Muscle of leg (tissue), 11 donors: ENCODE data around the gene AVP. TPM values are rescaled to one million over a fixed set of nuclear protein-coding genes. Genes with fewer than 3 reads are reported as not detected.
"Not testable (repeated sequence)": the region's sequence is repeated elsewhere in the genome, so short reads cannot be mapped to it uniquely, and the experiment has no call there.

Source experiments
- DNase-seq: peaks from one replicate; pipeline ENCODE4 v3.0.0; 2013
- H3K27ac ChIP-seq: one replicate; pipeline ENCODE4 v1.5.1; 2013; ENCODE audit warnings: mild to moderate bottlenecking, low read length, control low read depth
- H3K27me3 ChIP-seq: one replicate; pipeline ENCODE4 v1.6.1; 2013; ENCODE audit warnings: low read length; ENCODE audit not compliant: control insufficient read depth, insufficient read depth
- H3K36me3 ChIP-seq: one replicate; pipeline ENCODE4 v1.6.1; 2013; ENCODE audit warnings: low read length; ENCODE audit not compliant: control insufficient read depth, insufficient read depth
- H3K4me1 ChIP-seq: one replicate; pipeline ENCODE4 v1.6.1; 2013; ENCODE audit warnings: low read length; ENCODE audit not compliant: control insufficient read depth, insufficient read depth
- H3K4me3 ChIP-seq: one replicate; pipeline ENCODE4 v1.5.1; 2013; ENCODE audit warnings: low read length, control low read depth
- H3K9me3 ChIP-seq: replicated peaks from 2 replicates; pipeline ENCODE4 v1.6.1; 2013; ENCODE audit warnings: low read depth, low read length; ENCODE audit not compliant: control insufficient read depth
- WGBS: methylation state at CpG from one replicate; pipeline ENCODE4 v1.1.5; 2013; ENCODE audit warnings: missing lambda C conversion rate; ENCODE audit not compliant: insufficient coverage; 5-methylcytosine and 5-hydroxymethylcytosine counted together
- polyA plus RNA-seq, 8 donors: library from polyadenylated mRNA; unstranded; fragments of 120-200 nt; gene quantifications; one replicate each; pipeline versions ENCODE4 v1.2.1 to v1.2.3, GENCODE V29; 2013; ENCODE audit warnings: inconsistent platforms in 1 of 8, low replicate concordance in 1 of 8; ENCODE audit not compliant: insufficient read length in 8 of 8, insufficient read depth in 1 of 8
- total RNA-seq: library from RNA; stranded (reverse); fragments of 120-200 nt; gene quantifications from one replicate; pipeline ENCODE4 v1.2.4, GENCODE V29; 2013

Gene AVP
- total and polyA plus RNA-seq, 9 donors, result 0.18 to 0.53 (median 0.32) TPM; not detected in 5

- peaks cover 10% of the 10 kb centered on the region for H3K4me1 ChIP-seq
- peak; percentile 68 for DNase-seq
- H3K36me3 ChIP-seq, result no peaks in the 10 kb centered on the region
- WGBS, result 6% methylated on average over 84 of the region's 95 CpGs
- H3K9me3 ChIP-seq, result no peaks in the 10 kb centered on the region
- no peak within 1 kb of the TSS for H3K27ac ChIP-seq
- H3K27me3 ChIP-seq, result peaks cover 42% of the 10 kb centered on the region
- H3K4me3 ChIP-seq, result peak within 1 kb of the TSS; percentile 45
Measured at GRCh38 chr20:3071610-3072529, 12.7 kb downstream of the AVP start, which contains the start of gene OXT. Gene OXT (plus strand): TSS chr20:3071620. CDS start chr20:3071656, 36 bp downstream.

- H3K4me3 ChIP-seq, result peak overlapping the region; percentile 45
- 43% methylated on average over 16 of the region's 16 CpGs for WGBS
- peaks cover 40% of the 10 kb centered on the region for H3K27me3 ChIP-seq
- no peak for DNase-seq
- no peak overlapping the region for H3K27ac ChIP-seq
- peaks cover 10% of the 10 kb centered on the region for H3K4me1 ChIP-seq
- no peaks in the 10 kb centered on the region for H3K36me3 ChIP-seq
- no peaks in the 10 kb centered on the region for H3K9me3 ChIP-seq
Measured at GRCh38 chr20:3071266-3071609, 13.3 kb downstream of the AVP start.

DNA sequence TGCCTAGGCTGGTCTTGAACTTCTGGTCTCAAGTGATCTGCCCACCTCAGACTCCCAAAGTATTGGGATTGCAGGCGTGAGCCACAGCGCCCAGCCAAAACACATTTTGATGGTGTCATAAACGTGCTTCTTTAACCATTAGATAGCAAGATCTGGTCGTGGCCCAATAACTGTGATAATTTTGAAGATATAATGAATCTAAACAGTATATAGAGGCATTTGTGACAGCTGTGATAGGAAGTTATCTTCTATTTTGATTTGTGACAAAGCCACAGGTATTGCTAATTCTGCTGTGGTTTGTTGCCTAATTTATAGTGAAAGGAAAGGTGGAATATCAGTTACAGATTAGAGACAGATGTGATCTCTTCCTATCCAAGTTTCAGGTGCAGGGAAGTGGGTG is 13.8 kb downstream of the AVP start:
- no peak overlapping the region for H3K27ac ChIP-seq
- no peaks in the 10 kb centered on the region for H3K9me3 ChIP-seq
- WGBS, result 80% methylated on average over 1 of the region's 4 CpGs
- peaks cover 10% of the 10 kb centered on the region for H3K4me1 ChIP-seq
- H3K36me3 ChIP-seq, result no peaks in the 10 kb centered on the region
- DNase-seq, result no peak
- peaks cover 35% of the 10 kb centered on the region for H3K27me3 ChIP-seq
- no peak overlapping the region for H3K4me3 ChIP-seq

GRCh38 chr20:3068986-3069900 is 15.3 kb downstream of the AVP start:
- no peak for DNase-seq
- H3K4me1 ChIP-seq, result peaks cover 10% of the 10 kb centered on the region
- no peak overlapping the region for H3K27ac ChIP-seq
- H3K27me3 ChIP-seq, result peaks cover 29% of the 10 kb centered on the region
- 77% methylated on average over 4 of the region's 8 CpGs for WGBS
- no peaks in the 10 kb centered on the region for H3K9me3 ChIP-seq
- H3K36me3 ChIP-seq, result no peaks in the 10 kb centered on the region
- no peak overlapping the region for H3K4me3 ChIP-seq

GRCh38 chr20:3068075-3068474 is 16.4 kb downstream of the AVP start:
- Histone ChIP-seq H3K4me3 (no peak overlapping the region), H3K4me1 (peaks cover 10% of the 10 kb centered on the region), H3K36me3 (no peaks in the 10 kb centered on the region), H3K27ac (no peak overlapping the region), H3K9me3 (no peaks in the 10 kb centered on the region), H3K27me3 (peaks cover 26% of the 10 kb centered on the region)
- WGBS, result 66% methylated on average over 7 of the region's 8 CpGs
- no peak for DNase-seq

DNA sequence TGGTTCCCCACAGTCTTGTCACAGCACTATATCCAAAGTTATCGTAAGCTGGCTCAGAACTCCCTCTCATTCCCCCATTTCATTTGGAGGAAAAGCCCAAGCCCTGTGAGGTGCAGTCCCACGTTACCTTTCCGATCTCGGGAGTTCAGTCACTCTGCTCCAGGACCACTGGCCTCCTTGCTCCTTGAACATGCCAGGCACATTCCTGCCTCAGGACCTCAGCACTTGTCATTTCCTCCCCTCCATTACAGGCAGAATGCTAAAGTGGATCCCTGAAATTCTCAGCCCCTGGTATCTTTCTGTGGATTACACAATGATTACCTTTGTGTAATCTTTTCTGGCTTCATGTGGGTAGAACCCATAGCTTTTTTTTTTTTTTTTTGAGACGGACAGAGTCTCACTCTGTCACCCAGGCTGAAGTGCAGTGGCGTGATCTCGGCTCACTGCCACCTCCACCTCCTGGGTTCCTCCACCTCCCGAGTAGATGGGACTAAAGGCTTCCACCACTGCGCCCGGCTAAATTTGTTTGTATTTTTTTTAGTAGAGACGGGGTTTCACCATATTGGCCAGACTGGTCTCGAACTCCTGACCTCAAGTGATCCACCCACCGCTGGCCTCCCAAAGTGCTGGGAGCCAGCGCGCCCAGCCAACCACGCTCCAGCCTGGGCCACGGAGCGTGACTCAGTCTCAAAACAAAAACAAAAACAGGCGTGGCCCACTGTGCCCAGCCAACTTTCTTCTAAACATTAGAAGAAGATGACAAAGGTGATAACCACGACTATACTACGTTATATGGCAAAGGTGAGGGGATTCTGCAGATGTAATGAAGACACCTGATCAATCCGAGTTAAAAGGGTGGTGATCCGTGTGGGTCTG is 17.1 kb downstream of the AVP start:
- 78% methylated on average over 14 of the region's 23 CpGs for WGBS
- DNase-seq, result no peak

GRCh38 chr20:3064119-3064518 is 20.4 kb downstream of the AVP start:
- H3K4me1 ChIP-seq, H3K9me3 ChIP-seq, H3K27ac ChIP-seq, H3K4me3 ChIP-seq, DNase-seq, H3K36me3 ChIP-seq, H3K27me3 ChIP-seq: not testable (repeated sequence)
- 71% methylated on average over 3 of the region's 6 CpGs for WGBS

More for the DNA sequence above, 17.1 kb downstream of the AVP start:
- no peak overlapping the region for H3K4me3 ChIP-seq
- no peaks in the 10 kb centered on the region for H3K9me3 ChIP-seq
- peaks cover 19% of the 10 kb centered on the region for H3K27me3 ChIP-seq
- no peak overlapping the region for H3K27ac ChIP-seq
- no peaks in the 10 kb centered on the region for H3K36me3 ChIP-seq
- H3K4me1 ChIP-seq, result peaks cover 8% of the 10 kb centered on the region

- DNase-seq, result no peak
- H3K4me3 ChIP-seq, result no peak overlapping the region
- no peak overlapping the region for H3K27ac ChIP-seq
- no peaks in the 10 kb centered on the region for H3K9me3 ChIP-seq
- H3K4me1 ChIP-seq, result no peaks in the 10 kb centered on the region
- WGBS, result 92% methylated on average over 3 of the region's 3 CpGs
- H3K27me3 ChIP-seq, result no peaks in the 10 kb centered on the region
- H3K36me3 ChIP-seq, result no peaks in the 10 kb centered on the region
Measured at GRCh38 chr20:3059489-3059888, 25.0 kb downstream of the AVP start.

DNA sequence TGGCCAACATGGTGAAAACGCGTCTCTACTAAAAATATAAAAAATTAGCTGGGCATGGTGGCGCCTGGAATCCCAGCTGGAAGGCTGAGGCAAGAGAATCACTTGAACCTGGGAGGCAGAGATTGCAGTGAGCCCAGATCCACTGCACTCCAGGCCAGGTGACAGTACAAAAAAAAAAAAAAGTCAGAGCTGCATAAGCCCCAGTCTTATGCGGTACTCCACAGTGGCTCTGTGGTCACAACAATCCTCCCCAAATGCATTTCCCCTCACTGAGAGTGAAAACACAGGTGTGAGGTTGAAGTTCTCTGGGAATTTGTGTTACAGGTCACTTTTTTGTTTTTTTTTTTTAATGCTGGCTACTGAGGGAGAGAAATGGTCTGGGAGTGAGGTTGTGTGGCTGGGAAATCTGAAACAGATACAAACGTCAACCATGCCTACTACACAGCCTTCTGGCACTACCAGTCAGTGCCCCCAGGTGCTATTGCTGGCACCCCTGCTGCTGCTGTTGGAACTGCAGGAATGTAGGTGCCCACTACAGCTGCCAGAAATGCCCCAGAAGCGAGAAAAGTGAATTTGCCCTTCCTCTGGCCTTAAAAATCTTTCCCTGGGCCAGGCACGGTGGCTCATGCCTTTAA is 33.0 kb downstream of the AVP start:
- Histone ChIP-seq H3K9me3 (no peaks in the 10 kb centered on the region), H3K27ac (no peak overlapping the region), H3K4me3 (no peak overlapping the region), H3K36me3 (peaks cover 31% of the 10 kb centered on the region), H3K4me1 (peaks cover 15% of the 10 kb centered on the region), H3K27me3 (no peaks in the 10 kb centered on the region)
- 55% methylated on average over 3 of the region's 7 CpGs for WGBS
- no peak for DNase-seq
